Measurements from ENCODE around the gene DNAI7.

- TF ChIP-seq MED13 (CRISPR knock-in tag; IDR thresholded peaks at IDR 0.05) (no peak), KAT2B (IDR thresholded peaks at IDR 0.05; ENCODE audit: borderline replicate concordance, low read depth, low read length) (no peak), ZNF513 (CRISPR knock-in tag; conservative IDR thresholded peaks at IDR 0.05) (no peak), POLR2A (IDR thresholded peaks at IDR 0.05; ENCODE audit: insufficient read depth in 1 of 2, low read depth in 2 of 2, low read length in 2 of 2) (no peak), ATRX (CRISPR knock-in tag; IDR thresholded peaks at IDR 0.05; ENCODE audit: borderline replicate concordance) (no peak)
- TF ChIP-seq, protein P1, sequence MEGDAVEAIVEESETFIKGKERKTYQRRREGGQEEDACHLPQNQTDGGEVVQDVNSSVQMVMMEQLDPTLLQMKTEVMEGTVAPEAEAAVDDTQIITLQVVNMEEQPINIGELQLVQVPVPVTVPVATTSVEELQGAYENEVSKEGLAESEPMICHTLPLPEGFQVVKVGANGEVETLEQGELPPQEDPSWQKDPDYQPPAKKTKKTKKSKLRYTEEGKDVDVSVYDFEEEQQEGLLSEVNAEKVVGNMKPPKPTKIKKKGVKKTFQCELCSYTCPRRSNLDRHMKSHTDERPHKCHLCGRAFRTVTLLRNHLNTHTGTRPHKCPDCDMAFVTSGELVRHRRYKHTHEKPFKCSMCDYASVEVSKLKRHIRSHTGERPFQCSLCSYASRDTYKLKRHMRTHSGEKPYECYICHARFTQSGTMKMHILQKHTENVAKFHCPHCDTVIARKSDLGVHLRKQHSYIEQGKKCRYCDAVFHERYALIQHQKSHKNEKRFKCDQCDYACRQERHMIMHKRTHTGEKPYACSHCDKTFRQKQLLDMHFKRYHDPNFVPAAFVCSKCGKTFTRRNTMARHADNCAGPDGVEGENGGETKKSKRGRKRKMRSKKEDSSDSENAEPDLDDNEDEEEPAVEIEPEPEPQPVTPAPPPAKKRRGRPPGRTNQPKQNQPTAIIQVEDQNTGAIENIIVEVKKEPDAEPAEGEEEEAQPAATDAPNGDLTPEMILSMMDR (CRISPR knock-in tag; IDR thresholded peaks at IDR 0.05) = no peak
Measured at GRCh38 chr12:25119020-25119419, 75.9 kb downstream of the DNAI7 start.
